GM10266 (cell line): Measurements from ENCODE around the gene SEMA6D.

Experiments used
- DNase-seq: peaks from one replicate; pipeline ENCODE4 v3.0.0; 2012; ENCODE audit errors: extremely low spot score
- TF ChIP-seq, protein P1 (sequence below): IDR thresholded peaks from 2 replicates; pipeline ENCODE4 v1.5.1; 2012; ENCODE audit warnings: mild to moderate bottlenecking, low read depth; ENCODE audit not compliant: control insufficient read depth, insufficient read depth; ENCODE audit errors: missing control alignments

The SEMA6D gene

DNA sequence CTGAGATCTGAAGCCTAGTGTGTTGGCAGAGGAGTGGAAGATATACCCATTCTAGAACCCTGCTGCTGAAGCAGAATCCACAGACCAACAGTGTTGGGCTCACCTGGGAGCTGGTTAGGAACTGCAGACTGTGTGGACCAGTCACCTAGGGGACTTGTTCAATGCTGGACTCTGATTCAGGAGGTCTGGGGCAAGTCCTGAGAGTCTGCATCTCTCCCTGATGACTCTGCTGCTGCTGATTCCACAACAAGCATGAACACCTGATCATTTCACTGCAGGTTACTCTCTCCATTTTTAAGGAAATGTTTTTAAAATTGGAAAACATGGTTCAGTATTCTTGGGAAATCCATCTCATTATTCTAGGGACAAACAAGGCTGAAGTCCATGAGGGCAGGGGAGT, 84.9 kb downstream of the SEMA6D start:
- no peak for DNase-seq
- TF ChIP-seq, protein P1, sequence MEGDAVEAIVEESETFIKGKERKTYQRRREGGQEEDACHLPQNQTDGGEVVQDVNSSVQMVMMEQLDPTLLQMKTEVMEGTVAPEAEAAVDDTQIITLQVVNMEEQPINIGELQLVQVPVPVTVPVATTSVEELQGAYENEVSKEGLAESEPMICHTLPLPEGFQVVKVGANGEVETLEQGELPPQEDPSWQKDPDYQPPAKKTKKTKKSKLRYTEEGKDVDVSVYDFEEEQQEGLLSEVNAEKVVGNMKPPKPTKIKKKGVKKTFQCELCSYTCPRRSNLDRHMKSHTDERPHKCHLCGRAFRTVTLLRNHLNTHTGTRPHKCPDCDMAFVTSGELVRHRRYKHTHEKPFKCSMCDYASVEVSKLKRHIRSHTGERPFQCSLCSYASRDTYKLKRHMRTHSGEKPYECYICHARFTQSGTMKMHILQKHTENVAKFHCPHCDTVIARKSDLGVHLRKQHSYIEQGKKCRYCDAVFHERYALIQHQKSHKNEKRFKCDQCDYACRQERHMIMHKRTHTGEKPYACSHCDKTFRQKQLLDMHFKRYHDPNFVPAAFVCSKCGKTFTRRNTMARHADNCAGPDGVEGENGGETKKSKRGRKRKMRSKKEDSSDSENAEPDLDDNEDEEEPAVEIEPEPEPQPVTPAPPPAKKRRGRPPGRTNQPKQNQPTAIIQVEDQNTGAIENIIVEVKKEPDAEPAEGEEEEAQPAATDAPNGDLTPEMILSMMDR, result no peak

DNA sequence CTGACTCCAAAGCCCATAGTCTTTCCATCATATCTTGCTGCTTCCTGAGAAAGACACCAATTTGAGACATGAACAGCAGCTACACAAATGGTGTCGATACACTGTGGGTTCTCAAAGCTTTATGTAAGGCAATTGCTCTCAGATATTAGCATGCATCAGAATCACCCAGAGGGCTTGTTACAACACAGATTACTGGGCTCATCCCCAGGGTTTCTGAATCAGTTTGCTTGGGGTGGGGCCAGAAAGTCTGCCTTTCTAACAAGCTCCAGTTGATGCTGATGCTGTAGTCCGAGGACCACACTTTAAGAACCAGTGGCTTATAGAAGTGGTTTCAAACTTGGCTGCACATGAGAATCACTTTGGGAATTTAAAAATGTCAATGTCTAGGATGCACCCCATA, 86.5 kb downstream of the SEMA6D start:
- TF ChIP-seq, protein P1, result no peak
- no peak for DNase-seq

DNA sequence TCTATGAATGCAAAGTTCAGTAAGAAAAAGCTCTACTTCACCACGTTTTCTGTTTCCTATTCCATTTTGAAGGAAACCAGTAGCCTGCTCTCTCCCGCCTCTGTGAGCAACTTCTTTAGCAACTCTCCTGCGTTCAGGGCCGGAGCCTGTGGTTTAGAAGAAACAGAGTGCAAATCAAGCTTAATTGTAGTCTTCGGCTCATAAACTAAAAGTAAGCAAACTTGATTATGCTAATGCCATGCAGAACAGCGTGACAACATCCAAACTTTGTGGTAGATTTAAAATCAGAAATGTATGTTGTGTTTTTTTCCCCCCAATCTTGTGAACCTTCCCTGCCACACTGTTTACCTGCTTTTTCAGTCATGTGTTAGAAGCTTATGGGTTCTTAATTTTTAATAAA, 87.4 kb downstream of the SEMA6D start:
- DNase-seq, result no peak
- TF ChIP-seq, protein P1, result no peak

DNA sequence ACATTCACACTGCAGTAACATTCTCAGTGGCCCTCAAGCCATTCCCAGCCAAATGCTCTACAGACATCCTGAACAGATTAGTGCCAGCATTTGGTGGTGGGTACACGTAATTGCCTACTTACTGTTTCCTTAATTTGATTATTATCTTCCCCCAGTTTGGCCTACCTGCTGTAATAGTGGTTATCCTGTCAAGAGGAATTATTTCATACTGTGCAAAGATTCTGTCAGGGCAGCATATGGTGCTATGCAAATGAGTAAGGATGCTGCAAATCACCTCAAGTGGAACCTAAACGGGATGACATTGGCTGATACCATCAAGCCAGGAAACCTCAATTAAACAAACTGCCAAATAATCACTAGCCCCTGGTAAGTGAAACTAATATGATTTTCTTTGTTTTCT, 88.7 kb downstream of the SEMA6D start:
- TF ChIP-seq, protein P1, result no peak
- no peak for DNase-seq

DNA sequence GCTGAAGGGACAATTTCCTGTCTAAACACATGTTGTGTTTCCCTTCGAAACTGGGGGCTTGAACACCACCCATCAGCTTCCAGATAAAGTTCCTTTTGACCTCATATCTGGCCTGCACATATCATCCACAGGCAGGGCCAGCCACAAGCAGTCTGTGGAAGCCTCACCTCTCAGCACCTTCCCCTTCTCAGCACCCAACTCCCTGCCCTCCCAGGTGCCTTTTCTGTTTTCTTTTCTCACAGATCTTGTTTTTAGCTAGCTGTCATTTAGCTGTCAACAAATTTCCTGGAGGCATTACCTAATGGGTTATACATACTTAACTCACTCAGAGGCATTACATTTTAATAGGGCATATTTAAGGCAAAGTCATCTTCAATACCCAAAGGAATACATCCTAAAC, 93.9 kb downstream of the SEMA6D start:
- TF ChIP-seq, protein P1, result no peak
- DNase-seq, result no peak

DNA sequence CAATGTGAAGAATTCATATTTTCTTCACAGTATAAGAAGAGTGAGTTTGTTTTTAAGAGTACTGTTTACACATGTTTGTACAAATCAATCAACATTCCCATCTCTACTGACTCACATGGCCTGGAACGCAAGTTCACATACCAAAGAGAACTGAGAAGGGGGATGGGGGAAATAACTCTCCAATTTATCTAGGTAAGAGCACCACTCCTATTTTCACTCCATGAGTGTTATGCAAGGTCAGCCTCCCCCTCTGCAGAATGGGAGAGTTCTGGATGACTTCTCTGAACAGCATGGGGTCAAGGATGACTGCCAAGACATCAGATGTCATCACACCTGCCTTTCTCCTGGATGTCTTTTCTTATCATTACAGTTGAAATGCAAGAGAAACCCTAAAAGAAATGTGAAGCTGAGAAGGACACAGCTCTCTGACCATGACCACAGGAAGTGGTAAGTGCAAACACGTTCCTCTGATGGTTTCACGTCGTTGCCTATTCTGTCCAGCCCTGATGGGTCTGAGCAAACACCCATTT, 95.2 kb downstream of the SEMA6D start:
- peak; percentile 31 for DNase-seq
- TF ChIP-seq, protein P1, result no peak

DNA sequence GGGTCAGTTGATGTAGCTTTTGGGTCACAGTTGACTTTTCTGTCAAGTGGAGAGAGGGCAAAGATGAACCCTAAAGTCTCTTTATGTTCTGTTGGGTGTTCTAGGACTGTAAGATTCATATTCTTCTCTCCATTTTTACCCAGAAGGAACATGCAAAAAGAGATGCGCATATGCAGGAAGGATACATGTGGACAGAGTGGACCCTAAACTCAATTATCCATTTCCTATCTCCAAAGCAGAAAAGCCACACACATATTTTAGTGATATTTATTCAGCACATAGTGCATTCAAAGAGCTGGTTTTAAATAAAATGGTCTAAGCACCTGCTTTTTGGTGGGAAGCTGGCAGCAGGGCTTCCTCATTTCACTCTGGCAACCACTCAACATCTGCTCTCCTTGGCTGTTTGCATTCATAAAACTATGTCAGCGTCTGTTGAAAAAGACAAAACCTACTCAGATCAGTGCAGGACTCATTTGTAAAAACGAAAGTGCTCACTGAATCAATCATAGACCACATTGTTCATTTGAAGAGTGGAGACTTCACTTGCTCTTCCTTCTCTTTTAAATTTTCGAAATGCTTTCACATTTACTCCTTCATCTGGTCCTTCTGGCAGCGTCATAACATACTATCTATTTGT, 96.6 kb downstream of the SEMA6D start:
- peak; percentile 41 for DNase-seq
- TF ChIP-seq, protein P1, result no peak
